Mesendoderm (in vitro differentiated cells): ENCODE measurements around the gene TMEM69.
"Not testable (repeated sequence)": the region's sequence is repeated elsewhere in the genome, so short reads cannot be mapped to it uniquely, and the experiment has no call there.

Experiments
- DNase-seq: peaks from one replicate; pipeline ENCODE4 v3.0.0; 2013
- H2AK5ac ChIP-seq: 2 replicates; pipeline ENCODE4 v1.6.1; 2013; ENCODE audit warnings: low read length, inconsistent platforms
- H2BK120ac ChIP-seq: 2 replicates; pipeline ENCODE4 v1.6.1; 2013; ENCODE audit warnings: low read depth, mild to moderate bottlenecking, low read length, moderate library complexity, mixed read lengths
- H2BK15ac ChIP-seq: replicated peaks from 2 replicates; pipeline ENCODE4 v1.6.1; 2013; ENCODE audit warnings: low read depth, mild to moderate bottlenecking, moderate library complexity
- H2BK5ac ChIP-seq: 2 replicates; pipeline ENCODE4 v1.6.1; 2013; ENCODE audit warnings: low read length, inconsistent platforms
- H3K18ac ChIP-seq: 2 replicates; pipeline ENCODE4 v1.6.1; 2013; ENCODE audit warnings: mild to moderate bottlenecking, low read length, mixed read lengths
- H3K23ac ChIP-seq: one replicate; pipeline ENCODE4 v1.6.1; 2013; ENCODE audit warnings: low read length
- H3K27ac ChIP-seq: 2 replicates; pipeline ENCODE4 v1.5.1; 2013; ENCODE audit warnings: low read depth, mild to moderate bottlenecking, inconsistent platforms, low read length, moderate library complexity
- H3K27me3 ChIP-seq: 2 replicates; pipeline ENCODE4 v1.6.1; 2013; ENCODE audit warnings: low read length, control low read depth, mild to moderate bottlenecking, inconsistent platforms; ENCODE audit not compliant: insufficient read depth, poor library complexity
- H3K36me3 ChIP-seq: 2 replicates; pipeline ENCODE4 v1.6.1; 2013; ENCODE audit warnings: low read length, inconsistent platforms; ENCODE audit not compliant: control insufficient read depth, insufficient read depth
- H3K4ac ChIP-seq: one replicate; pipeline ENCODE4 v1.6.1; 2013; ENCODE audit warnings: low read depth, mild to moderate bottlenecking, low read length, moderate library complexity
- H3K4me1 ChIP-seq: 2 replicates; pipeline ENCODE4 v1.6.1; 2013; ENCODE audit warnings: low read depth, low read length, inconsistent platforms; ENCODE audit not compliant: control insufficient read depth
- H3K4me2 ChIP-seq: 2 replicates; pipeline ENCODE4 v1.6.1; 2013; ENCODE audit warnings: low read length
- H3K4me3 ChIP-seq: 2 replicates; pipeline ENCODE4 v1.5.1; 2013; ENCODE audit warnings: mild to moderate bottlenecking, low read length
- H3K56ac ChIP-seq: one replicate; pipeline ENCODE4 v1.6.1; 2013; ENCODE audit warnings: low read length
- H3K79me1 ChIP-seq: 2 replicates; pipeline ENCODE4 v1.6.1; 2013; ENCODE audit warnings: low read length, inconsistent platforms
- H3K79me2 ChIP-seq: 2 replicates; pipeline ENCODE4 v1.6.1; 2013; ENCODE audit warnings: mild to moderate bottlenecking, low read length; ENCODE audit not compliant: control insufficient read depth, insufficient read depth
- H3K9ac ChIP-seq: 2 replicates; pipeline ENCODE4 v1.6.1; 2013; ENCODE audit warnings: low read length, inconsistent platforms
- H4K5ac ChIP-seq: one replicate; pipeline ENCODE4 v1.6.1; 2013; ENCODE audit warnings: low read length
- H4K8ac ChIP-seq: one replicate; pipeline ENCODE4 v1.6.1; 2013; ENCODE audit warnings: low read depth, mild to moderate bottlenecking, control low read depth, low read length, moderate library complexity
- WGBS: extraction: QIAGEN DNeasy Blood & Tissue Kit; methylation state at CpG from one replicate; pipeline ENCODE4 v1.1.7; 2013; ENCODE audit warnings: low lambda C conversion rate, missing lambda C conversion rate; ENCODE audit not compliant: insufficient coverage; ENCODE audit errors: extremely low coverage; 5-methylcytosine and 5-hydroxymethylcytosine counted together

The TMEM69 gene

DNA sequence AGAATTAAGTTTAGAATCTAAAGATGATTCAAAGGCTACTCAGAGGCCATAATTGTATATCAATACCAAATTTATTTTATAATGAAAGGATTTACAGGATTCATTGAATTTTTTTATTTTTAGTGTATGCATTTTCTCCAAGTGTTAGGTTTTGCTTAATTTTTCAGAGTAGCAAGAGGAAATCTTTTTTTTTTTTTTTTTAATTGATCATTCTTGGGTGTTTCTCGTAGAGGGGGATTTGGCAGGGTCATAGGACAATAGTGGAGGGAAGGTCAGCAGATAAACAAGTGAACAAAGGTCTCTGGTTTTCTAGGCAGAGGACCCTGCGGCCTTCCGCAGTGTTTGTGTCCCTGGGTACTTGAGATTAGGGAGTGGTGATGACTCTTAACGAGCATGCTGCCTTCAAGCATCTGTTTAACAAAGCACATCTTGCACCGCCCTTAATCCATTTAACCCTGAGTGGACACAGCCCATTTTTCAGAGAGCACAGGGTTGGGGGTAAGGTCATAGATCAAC, 51.7 kb downstream of the TMEM69 start:
- not testable (repeated sequence) for H2BK15ac ChIP-seq, H4K8ac ChIP-seq, H2BK120ac ChIP-seq, H3K56ac ChIP-seq, H3K18ac ChIP-seq, H2AK5ac ChIP-seq, H3K9ac ChIP-seq, H3K23ac ChIP-seq, DNase-seq, H3K27ac ChIP-seq, H3K4me2 ChIP-seq, H2BK5ac ChIP-seq, H3K27me3 ChIP-seq, H3K4ac ChIP-seq, H3K79me2 ChIP-seq, H4K5ac ChIP-seq, H3K79me1 ChIP-seq, H3K36me3 ChIP-seq, H3K4me1 ChIP-seq, H3K4me3 ChIP-seq
- no CpG with 5 or more reads among the region's 5 CpGs for WGBS
